SH-SY5Y (cell line): ENCODE results near the gene CFAP99.

Experiments
- GATA2 ChIP-seq: IDR thresholded peaks from 2 replicates; pipeline ENCODE4 v1.6.1; 2011; ENCODE audit warnings: mild to moderate bottlenecking, low read depth, low read length
- GATA3 ChIP-seq: IDR thresholded peaks from 2 replicates; pipeline ENCODE4 v1.6.1; 2011; ENCODE audit warnings: low read depth, mild to moderate bottlenecking, low read length, moderate library complexity

GRCh38 chr4:2465032-2465431 lies 46.3 kb downstream of the CFAP99 start:
- TF ChIP-seq GATA2 (no peak), GATA3 (no peak)
